Heart left ventricle (tissue), 16 donors: ENCODE results near the gene NAPB. TPM values are rescaled to one million over a fixed set of nuclear protein-coding genes. Genes with fewer than 3 reads are reported as not detected.

Experiments used
- ATAC-seq, 4 donors: fragments of 200-7000 bp; cut with Tn5 transposase; one replicate each; pipeline ENCODE4 v1.9.1; 2020 to 2022; ENCODE audit warnings: moderate library complexity in 4 of 4, mild to moderate bottlenecking in 3 of 4, moderate number of reproducible peaks in 1 of 4
- DNase-seq, 5 donors: peaks; one replicate each; pipeline ENCODE4 v3.0.0-alpha.2; 2020
- H3K27ac ChIP-seq, 12 donors: fragments of 200-600 bp; sonication (generic) in 4 of 12; one replicate each; pipeline versions ENCODE4 v1.5.0 to v1.8.0; 2016 to 2022; ENCODE audit warnings: mild to moderate bottlenecking in 2 of 12
- H3K27me3 ChIP-seq, 9 donors: fragments of 200-600 bp; sonication (generic) in 2 of 9; one replicate each; pipeline versions ENCODE4 v1.5.1 to v1.8.0; 2016 to 2022; ENCODE audit warnings: mild to moderate bottlenecking in 3 of 9
- H3K36me3 ChIP-seq, 9 donors: fragments of 200-600 bp; sonication (generic) in 2 of 9; one replicate each; pipeline versions ENCODE4 v1.5.0 to v1.8.0; 2018 to 2022; ENCODE audit warnings: mild to moderate bottlenecking in 2 of 9
- H3K4me1 ChIP-seq, 12 donors: fragments of 200-600 bp; sonication (generic) in 4 of 12; one replicate each; pipeline versions ENCODE4 v1.5.0 to v1.8.0; 2016 to 2022; ENCODE audit warnings: mild to moderate bottlenecking in 3 of 12
- H3K4me3 ChIP-seq, 12 donors: fragments of 200-600 bp; sonication (generic) in 4 of 12; one replicate each; pipeline versions ENCODE4 v1.5.0 to v1.8.0; 2017 to 2022; ENCODE audit warnings: mild to moderate bottlenecking in 9 of 12, moderate library complexity in 4 of 12
- H3K9me3 ChIP-seq, 12 donors: fragments of 200-600 bp; sonication (generic) in 4 of 12; one replicate each; pipeline versions ENCODE4 v1.5.0 to v1.8.0; 2016 to 2022; ENCODE audit warnings: mild to moderate bottlenecking in 1 of 12
- POLR2A ChIP-seq, 2 donors: fragments of 450-650 bp; IDR thresholded peaks; one replicate each; pipeline ENCODE4 v1.6.1; 2017; ENCODE audit warnings: antibody characterized with exemption in 2 of 2, mild to moderate bottlenecking in 2 of 2, moderate library complexity in 2 of 2
- WGBS, 4 donors: extraction: QIAGEN DNeasy Blood & Tissue Kit in 2 of 4; methylation state at CpG; one replicate each; pipeline versions ENCODE4 v1.1.5 to v1.1.7; 2013 to 2018; 5-methylcytosine and 5-hydroxymethylcytosine counted together
- intact Hi-C, 10 donors: fragments of 100-400 bp; cut with DNase I; formaldehyde crosslinking; loops; one replicate each; pipeline versions ENCODE4 v1.11.1 to v1.14.2; 2022
- polyA plus RNA-seq, 2 donors: library from polyadenylated mRNA; stranded (reverse); fragments of 200-250 nt; gene quantifications; one replicate each; pipeline ENCODE4 v1.2.3, GENCODE V29; 2013
- total RNA-seq, 9 donors: library from RNA; depleted of rRNA in 2 of 9; stranded (reverse); fragments of >200 nt in 2 of 9; fragmentation: NEBNext Ultra II Directional in 3 of 9; extraction: Animal tissue kit (Norgen Biotek cat#: 25700) in 3 of 9; gene quantifications; one replicate each; pipeline versions ENCODE4 v1.1.0 to v1.2.4, GENCODE V29; 2016 to 2023
- TF ChIP-seq, protein P1 (sequence below), 12 donors: fragments of 200-600 bp; sonication (generic) in 4 of 12; IDR thresholded peaks; one replicate each; pipeline versions ENCODE4 v1.5.0 to v1.8.0; 2018 to 2022; ENCODE audit warnings: antibody characterized with exemption in 12 of 12, mild to moderate bottlenecking in 5 of 12
- donor health status: ischemic (EF 13 %, LVEDD 7.1; RV severe dilation, severe dysfunction).
- donor health status: healthy with polysubstance abuse.
- donor health status: DM: no; HTN: yes; CAD: no.
- donor health status: DM: no; HTN: no; CAD: no.
- donor health status: ischemic (EF 25% LVEDD 6.9; RV normal size, moderate dysfunction).
- donor health status: ischemic (EF 25% LVEDD 5.7; RV mildly dilated, moderate dysfunction).
- donor health status: healthy.
- donor health status: DM: yes; HTN: yes; CAD: no.
- donor health status: ischemic (EF 35%, LVEDD 5.7; RV mildly dilated, moderate dysfunction).
- donor health status: nonischemic (EF 11% LVEDD 7.7; RV severe dilation, severe dysfunction).
- donor health status: DM: yes; HTN: yes; CAD: no.
- donor health status: PGD.
- donor health status: ischemic (EF 29% LVEDD 5.4; RV normal size, mild dysfunction).
- donor health status: nonischemic (EF 23%, LVEDD 6.1; RV moderate dilation, normal function).

The NAPB gene
- total and polyA plus RNA-seq, 11 donors, result 2.8 to 8.4 (median 4.7) TPM

DNA sequence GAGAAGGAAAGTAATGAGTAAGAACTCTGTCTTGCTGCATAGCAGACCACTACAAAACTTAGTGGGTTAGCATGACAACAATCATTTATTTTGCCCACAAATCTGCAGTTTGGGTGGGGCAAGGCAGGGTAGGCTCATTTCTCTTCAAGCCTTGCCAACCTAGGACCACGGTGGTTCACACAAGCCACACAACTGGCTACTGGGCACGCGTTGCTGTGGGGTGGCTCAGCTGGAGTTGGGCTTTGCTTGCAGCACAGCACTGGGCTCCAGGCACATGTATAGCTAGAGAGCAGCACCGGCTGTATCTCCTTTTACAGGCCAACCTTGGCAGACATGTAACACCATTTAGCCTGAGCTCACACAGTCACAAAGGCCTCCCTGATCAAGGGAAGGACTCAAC lies 75.3 kb downstream of the NAPB start:
- WGBS, 4 donors, result 89 to 94% (median 92%) methylated on average over 2 to 4 of the region's 4 CpGs
- no peak overlapping the region for H3K27ac ChIP-seq
- peaks cover 0 to 10% (median 7%) of the 10 kb centered on the region in 12 donors for H3K4me1 ChIP-seq
- H3K4me3 ChIP-seq, result no peak overlapping the region
- no peak for DNase-seq
- H3K27me3 ChIP-seq, result no peaks in the 10 kb centered on the region
- H3K36me3 ChIP-seq, result no peaks in the 10 kb centered on the region
- no peaks in the 10 kb centered on the region for H3K9me3 ChIP-seq
- intact Hi-C loops, result loop anchor here in 9 of 10 donors (5.0 to 10.0 kb wide), 12 partner anchors 99 to 1011 kb away; partner anchors contain the start of genes CST9 (in 2 of the 9) and THBD (in 1 of the 9)
- TF ChIP-seq POLR2A (IDR thresholded peaks at IDR 0.05), result no peak
- TF ChIP-seq, protein P1, sequence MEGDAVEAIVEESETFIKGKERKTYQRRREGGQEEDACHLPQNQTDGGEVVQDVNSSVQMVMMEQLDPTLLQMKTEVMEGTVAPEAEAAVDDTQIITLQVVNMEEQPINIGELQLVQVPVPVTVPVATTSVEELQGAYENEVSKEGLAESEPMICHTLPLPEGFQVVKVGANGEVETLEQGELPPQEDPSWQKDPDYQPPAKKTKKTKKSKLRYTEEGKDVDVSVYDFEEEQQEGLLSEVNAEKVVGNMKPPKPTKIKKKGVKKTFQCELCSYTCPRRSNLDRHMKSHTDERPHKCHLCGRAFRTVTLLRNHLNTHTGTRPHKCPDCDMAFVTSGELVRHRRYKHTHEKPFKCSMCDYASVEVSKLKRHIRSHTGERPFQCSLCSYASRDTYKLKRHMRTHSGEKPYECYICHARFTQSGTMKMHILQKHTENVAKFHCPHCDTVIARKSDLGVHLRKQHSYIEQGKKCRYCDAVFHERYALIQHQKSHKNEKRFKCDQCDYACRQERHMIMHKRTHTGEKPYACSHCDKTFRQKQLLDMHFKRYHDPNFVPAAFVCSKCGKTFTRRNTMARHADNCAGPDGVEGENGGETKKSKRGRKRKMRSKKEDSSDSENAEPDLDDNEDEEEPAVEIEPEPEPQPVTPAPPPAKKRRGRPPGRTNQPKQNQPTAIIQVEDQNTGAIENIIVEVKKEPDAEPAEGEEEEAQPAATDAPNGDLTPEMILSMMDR (IDR thresholded peaks at IDR 0.05), result no peak
- no peak for ATAC-seq

DNA sequence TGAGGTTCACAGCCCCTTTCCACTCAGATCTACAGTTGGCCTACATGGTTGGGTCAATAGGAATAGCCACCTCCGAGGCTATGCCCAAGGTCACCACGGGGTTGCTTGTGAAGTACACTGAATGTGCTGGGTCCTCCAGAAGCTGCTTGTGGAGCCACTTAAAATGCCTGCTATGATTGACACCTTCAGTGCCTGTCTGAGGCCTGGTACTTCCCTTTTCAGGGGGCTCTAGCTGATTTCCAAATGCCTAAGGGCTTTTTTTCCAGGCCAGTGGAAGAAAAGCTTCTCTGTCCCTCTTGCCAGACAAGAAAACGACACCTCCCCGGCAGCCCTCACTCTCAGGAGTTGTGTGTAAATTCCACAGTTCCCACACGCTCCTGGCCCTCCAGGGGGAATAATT lies 77.0 kb downstream of the NAPB start:
- no peak for DNase-seq
- Histone ChIP-seq H3K36me3 (no peaks in the 10 kb centered on the region), H3K9me3 (no peaks in the 10 kb centered on the region), H3K27me3 (no peaks in the 10 kb centered on the region), H3K27ac (no peak overlapping the region), H3K4me3 (no peak overlapping the region), H3K4me1 (peaks cover 0 to 10% (median 4%) of the 10 kb centered on the region in 12 donors)
- intact Hi-C loops, result loop anchor here (2.0 to 10.0 kb wide), 18 partner anchors 97 to 1010 kb away; partner anchors contain the start of genes CST9 (in 1 of the 10) and THBD (in 1 of the 10)
- 58 to 81% (median 67%) methylated on average over 3 to 5 of the region's 5 CpGs for WGBS, 4 donors
- ATAC-seq, result no peak
- TF ChIP-seq POLR2A (IDR thresholded peaks at IDR 0.05), result no peak
- TF ChIP-seq, protein P1 (IDR thresholded peaks at IDR 0.05), result no peak

DNA sequence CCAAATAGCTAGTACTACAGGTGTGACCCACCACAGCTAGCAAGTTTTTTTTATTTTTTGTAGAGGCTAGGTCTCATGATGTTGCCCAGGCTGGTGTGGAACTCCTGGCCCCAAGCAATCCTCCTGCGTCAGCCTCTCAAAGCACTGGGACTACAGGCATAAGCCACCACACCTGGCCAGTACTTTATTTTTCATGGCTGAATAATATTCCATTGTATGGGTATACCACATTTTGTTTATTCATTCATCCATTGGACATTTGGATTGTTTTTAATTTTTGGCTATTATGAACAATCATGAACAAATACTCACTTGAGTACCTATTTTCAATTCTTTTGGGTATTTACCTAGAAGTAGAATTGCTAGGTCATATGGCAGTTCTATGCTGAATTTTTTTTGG lies 77.7 kb downstream of the NAPB start:
- Histone ChIP-seq H3K27me3 (no peaks in the 10 kb centered on the region), H3K4me1 (peaks cover 0 to 5% (median 0%) of the 10 kb centered on the region in 12 donors), H3K4me3 (no peak overlapping the region), H3K9me3 (no peaks in the 10 kb centered on the region), H3K27ac (no peak overlapping the region), H3K36me3 (no peaks in the 10 kb centered on the region)
- TF ChIP-seq POLR2A (IDR thresholded peaks at IDR 0.05), result no peak
- TF ChIP-seq, protein P1 (IDR thresholded peaks at IDR 0.05), result no peak
- DNase-seq, result no peak
- ATAC-seq, result no peak
- 100% methylated on average over 1 of the region's 1 CpG for WGBS, 4 donors
- intact Hi-C loops, result loop anchor here (2.0 to 10.0 kb wide), 17 partner anchors 96 to 1009 kb away; partner anchors contain the start of genes CST9 (in 1 of the 10) and THBD (in 1 of the 10)

DNA sequence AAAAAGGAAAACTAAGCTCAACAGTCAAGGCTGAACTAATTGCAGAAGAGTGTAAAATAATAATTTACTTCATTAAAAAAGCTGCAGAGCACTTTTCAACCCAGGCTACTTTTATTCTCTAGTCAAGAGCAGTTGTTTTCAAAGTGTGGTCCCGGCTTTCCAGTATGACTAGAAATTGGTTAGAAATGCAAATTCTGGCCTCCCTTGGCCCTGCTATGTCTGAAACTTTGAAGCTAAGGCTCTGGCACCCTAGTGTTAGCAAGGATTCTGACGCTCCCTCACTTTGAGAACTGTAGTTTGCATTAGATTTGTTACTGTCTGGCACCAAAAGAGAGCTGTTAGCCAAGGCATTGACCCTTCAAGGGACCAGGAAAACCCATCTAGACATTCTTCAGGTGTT lies 80.2 kb downstream of the NAPB start:
- Histone ChIP-seq H3K27ac (no peak overlapping the region), H3K9me3 (no peaks in the 10 kb centered on the region), H3K36me3 (no peaks in the 10 kb centered on the region), H3K4me1 (peaks cover 0 to 5% (median 1%) of the 10 kb centered on the region in 12 donors), H3K4me3 (no peak overlapping the region), H3K27me3 (no peaks in the 10 kb centered on the region)
- TF ChIP-seq, protein P1 (IDR thresholded peaks at IDR 0.05), result no peak
- TF ChIP-seq POLR2A (IDR thresholded peaks at IDR 0.05), result no peak
- no peak for ATAC-seq
- DNase-seq, result no peak
- intact Hi-C loops, result loop anchor here (2.0 to 10.0 kb wide), 18 partner anchors 94 to 1006 kb away; partner anchors contain the start of genes CST9 (in 1 of the 10) and THBD (in 1 of the 10)
- 67 to 85% (median 76%) methylated on average over 2 of the region's 2 CpGs for WGBS, 4 donors
